Left hindlimb (tissue), 1 donor: Measurements from ENCODE around the gene RAB25.
"Not testable (repeated sequence)": the region's sequence is repeated elsewhere in the genome, so short reads cannot be mapped to it uniquely, and the experiment has no call there.

Experiments
- DNase-seq: peaks from one replicate; pipeline ENCODE4 v3.0.0-alpha.2; 2018

The RAB25 gene

DNA sequence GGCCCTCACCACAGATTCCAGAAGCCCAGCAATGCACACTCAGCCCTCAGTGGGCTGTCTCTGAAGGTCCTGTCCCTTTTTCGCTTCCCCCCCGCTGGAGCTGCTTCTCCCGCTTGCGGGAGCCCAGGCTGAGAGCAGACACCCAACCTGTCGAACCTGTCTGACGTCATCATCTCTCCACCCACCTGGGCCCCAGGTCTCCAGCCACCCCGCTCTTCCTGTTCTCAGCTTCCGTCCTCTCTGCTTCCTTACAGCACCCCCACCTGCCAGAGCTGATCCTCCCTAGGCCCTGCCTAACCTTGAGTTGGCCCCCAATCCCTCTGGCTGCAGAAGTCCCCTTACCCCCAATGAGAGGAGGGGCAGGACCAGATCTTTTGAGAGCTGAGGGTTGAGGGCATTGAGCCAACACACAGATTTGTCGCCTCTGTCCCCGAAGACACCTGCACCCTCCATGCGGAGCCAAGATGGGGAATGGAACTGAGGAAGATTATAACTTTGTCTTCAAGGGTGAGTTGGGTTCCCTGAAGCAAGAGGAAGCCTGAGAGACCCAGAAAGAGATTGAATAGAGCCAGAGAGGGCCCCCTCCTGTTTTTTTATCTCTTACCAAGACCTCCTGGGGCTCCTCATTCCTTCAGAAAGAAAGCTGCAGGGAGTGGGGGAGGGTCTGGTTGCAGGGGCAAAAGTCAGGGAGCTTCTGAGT, at the start of gene RAB25:
Gene RAB25, plus strand, starts transcription at position 224 of the 700 bp plus-strand sequence. Its CDS starts 241 bp downstream, at position 465.
- DNase-seq = peak; percentile 13

DNA sequence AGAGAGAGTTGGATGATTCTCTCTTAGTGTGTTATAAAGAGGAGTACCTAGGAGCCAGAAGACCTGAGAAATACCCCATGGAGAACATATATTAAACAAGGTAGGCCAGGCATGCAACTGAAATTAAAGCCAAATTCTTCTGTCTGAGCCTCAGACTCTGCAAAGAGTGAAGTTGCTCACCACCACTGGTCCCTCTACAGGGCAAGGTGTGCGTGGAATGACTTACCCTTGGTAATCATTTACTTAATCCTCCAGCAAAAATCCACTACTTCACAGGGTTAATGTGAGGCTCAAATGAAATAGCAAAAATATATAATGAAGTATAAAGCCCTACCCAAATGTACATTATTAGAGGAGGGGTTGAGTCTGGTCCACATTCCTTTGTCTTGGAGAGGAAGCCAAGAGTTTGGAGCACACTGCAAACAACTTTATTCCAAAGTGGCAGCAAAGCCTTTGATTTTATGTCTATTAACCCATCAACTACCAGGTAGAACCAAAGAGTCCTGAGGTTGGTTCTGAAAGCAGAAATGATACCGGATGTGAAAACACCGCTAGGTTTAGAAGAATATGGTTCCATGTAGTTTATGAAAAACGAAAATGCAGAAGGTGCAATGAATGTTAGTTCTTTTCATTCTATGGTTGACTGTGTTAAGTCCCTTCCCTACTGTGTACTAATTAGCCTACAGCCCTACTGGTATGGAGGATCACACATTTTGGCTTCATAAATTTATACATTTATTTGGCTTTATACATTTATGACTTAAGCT, 48.7 kb upstream of the RAB25 start:
- DNase-seq = no peak

DNA sequence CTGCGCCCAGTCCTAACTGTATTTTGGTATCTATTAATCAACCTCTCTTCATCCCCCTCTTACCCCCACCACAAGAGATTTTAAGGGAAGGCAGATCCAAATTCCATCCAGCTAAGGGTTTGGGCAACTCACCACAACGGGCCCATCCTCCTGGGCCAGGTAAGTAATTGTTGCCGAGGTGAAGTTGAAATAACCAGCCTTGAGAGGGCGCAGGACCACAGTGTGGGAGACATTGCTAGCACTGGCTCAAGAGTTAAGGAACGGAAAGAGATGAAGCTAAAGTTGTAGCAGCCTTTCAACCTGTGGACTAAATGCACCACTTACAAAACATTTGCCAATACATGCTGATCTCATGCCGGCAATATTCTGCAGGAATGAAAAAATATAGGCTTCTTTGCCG, 46.1 kb upstream of the RAB25 start:
- DNase-seq = no peak

DNA sequence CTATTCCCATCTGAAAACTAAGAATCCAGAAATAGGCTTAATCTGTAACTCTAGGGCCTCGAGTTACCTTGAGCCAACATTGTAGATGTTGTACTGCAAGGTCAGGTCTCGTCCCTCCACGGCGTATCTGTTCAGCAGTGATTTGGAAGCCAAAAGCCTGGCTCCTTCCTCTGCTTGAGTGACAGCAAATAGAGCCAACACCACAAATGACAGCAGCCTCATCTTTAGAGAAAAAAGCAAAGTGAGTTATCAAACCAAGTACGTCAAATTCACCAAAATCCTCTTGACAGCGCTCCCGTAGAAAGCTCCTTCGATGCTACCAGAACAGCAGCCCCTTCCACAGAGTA, 41.0 kb upstream of the RAB25 start:
- DNase-seq = no peak

DNA sequence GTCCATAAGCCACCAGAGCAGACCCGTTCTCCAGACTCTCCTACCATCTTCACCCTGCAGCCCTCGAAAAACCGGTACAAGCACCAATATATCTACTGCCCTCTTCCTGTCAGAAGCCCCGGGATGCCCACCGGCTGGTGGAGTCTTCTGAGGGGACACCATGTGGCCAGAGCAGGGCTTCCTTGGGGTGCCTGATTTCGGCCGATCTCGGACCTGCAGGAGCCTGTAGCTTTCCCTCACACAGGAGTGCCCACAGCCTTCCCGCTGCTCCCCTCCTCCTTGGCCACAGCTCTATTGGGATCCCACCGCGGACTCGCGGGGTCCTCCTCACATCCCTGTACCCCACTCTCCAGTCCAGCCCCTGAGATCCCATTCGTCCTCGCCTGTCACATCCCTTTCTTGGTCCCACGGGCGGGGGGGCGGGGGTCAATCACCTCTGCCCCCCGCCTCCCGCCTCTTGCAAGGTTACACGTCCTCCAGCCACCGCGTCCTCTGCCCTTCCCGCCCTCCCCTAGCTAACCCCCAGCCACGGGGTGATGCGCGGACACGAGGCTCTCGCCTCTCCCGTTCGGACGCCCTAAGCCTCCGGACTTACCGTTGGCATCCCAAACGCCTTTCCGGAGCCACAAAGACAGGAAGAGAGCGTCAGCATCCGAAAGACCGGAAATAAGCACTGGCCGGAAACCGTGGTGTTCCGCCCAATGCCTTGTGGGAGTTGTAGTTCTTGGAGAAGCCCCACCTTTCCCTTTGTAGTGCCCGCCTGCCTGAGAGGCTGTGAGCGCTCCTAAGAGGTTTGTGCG, 40.5 kb upstream of the RAB25 start, which contains the start of gene SSR2:
Gene SSR2, minus strand, starts transcription at position 659 of the 800 bp plus-strand sequence. CDS start 784 bp downstream, outside the sequence.
- DNase-seq = peak; percentile 92

DNA sequence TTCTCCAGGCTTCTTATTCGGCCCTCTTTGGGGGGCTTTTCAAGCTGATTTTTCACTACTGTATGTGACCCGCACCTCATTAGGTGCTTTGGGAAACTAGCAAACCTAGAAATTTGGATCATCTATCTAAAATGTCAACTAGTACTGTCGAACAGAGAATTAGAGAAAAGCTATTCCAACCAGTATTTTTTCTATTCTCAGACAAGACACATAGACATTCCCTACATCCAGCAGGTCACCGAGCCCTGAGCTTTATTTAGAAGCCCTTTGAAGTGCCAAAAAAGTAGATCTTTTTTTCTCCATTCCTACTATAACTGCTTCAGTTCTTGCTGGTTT, 39.9 kb upstream of the RAB25 start:
- DNase-seq = no peak

DNA sequence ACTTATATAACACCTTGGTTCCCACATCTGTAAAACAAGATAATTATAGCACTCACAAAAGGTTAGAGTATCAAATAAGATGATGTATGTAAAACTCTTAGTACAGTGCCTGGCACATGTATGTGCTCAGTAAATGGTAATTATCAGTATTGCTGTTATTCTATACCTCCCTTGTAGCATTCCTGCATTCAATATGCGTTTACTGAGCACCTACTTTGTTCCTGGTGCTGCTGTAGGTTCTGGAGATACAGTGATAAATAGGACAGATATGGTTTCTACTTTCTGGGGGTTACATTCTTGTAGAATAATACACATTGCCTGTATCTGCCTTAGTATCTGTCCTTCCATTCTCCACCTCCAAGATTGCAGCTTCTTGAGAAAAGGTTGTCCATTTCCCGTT, 39.0 kb upstream of the RAB25 start:
- DNase-seq = no peak

DNA sequence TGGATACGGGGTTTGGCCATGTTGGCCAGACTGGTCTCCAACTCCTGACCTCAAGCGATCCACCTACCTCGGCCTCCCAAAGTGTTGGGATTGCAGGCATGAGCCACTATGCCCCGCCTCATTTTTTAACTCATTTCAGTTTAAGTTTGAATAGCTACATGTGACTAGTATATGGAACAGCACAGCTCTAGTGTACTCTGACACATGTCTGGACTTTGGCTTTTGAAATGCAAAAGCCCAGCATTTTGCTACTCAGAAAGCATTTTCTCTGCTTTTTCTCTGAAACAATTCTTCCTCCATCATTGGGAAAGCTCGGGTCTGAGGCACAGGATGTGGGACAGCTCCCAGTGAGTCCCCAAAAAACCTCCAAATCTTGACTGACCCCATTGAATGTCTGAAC, 36.2 kb upstream of the RAB25 start:
- no peak for DNase-seq

DNA sequence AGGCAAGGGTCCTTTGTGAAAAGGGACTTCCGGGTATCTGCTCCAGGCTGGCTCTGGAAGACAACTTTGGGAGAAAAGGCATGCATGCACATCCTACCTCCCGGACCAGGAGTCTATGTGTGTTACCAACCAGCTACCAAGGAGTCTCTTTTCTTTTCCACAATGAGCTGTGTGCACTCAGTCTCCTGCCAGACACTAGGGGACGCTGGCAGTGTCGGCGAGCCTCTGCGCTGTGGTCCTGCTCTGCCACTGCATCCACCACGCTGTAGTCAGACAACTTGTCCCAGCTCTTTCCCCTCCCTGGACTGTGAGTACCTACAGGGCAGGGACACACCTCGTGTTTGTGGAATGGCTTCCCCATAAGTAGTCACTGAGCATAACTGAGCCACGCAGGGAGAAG, 35.1 kb upstream of the RAB25 start:
- no peak for DNase-seq

DNA sequence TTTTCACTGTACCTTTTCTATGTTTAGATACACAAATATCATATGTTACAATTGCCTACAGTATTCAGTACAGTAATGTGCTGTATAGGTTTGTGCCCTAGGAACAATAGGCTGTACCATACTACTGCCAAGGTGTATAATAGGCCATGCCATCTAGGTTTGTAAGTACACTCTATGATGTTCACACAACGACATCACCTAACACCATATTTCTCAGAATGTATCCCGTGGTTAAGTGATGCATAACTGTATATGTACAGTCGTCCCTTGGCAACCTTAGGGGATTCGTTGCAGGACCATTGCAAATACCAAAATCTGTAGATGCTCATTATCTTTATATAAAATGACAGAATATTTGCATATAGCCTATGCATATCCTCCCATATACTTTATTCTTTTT, 34.4 kb upstream of the RAB25 start:
- no peak for DNase-seq

DNA sequence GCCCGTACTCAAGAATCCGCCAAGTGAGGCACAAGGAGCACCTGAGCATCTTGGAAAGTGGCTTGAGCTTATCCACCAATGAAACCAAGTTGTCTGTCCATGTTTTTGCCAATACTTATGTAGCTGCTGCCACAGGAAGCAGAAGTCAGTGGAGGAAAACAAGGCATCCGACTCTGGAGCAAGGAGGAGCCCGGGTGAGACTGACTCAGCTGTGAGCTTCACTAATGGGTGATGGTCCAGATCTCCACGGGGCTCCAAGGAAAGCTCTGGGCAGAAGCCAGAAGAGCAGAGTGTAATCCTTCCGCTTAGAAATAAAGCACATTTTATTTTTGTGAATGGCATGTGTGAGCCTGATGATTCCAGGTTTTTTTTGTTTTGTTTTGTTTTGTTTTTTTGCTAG, 27.9 kb upstream of the RAB25 start:
- no peak for DNase-seq

DNA sequence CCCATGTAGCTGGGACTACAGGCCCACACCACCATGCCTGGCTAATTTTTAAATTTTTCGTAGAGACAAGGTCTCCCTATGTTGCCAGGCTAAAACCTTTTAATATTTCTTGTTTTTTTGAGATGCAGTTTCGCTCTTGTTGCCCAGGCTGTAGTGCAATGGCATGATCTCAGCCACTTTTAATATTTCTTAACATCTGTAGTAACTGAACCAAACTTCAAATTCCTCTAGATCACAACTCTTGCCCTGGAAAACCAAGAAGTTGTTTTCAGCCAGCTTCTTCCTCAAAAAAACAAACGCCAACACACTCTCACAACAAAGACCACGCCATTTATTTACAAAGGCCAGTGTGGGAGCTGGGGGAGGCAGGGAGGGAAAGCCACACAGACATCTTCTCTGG, 26.0 kb upstream of the RAB25 start:
- not testable (repeated sequence) for DNase-seq

DNA sequence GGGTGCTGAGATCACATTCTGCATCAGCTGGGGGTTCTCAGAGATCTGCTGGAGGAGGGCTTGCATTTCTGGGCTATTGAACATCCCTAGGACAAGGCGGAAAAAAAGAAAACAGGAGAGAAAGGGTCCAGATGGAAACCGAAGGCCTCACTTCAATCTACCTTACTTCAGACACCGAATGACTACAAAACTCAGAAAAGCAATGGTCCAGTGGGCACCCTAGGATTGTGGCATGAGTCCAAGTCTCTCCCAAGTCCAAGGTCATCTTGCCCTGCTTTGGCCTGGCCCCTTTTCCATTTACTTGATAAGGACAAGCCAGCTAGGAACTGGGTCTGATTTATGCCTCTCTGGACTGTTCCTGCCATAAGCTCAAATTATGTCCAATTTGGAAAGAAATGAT, 18.1 kb upstream of the RAB25 start:
- DNase-seq = no peak

DNA sequence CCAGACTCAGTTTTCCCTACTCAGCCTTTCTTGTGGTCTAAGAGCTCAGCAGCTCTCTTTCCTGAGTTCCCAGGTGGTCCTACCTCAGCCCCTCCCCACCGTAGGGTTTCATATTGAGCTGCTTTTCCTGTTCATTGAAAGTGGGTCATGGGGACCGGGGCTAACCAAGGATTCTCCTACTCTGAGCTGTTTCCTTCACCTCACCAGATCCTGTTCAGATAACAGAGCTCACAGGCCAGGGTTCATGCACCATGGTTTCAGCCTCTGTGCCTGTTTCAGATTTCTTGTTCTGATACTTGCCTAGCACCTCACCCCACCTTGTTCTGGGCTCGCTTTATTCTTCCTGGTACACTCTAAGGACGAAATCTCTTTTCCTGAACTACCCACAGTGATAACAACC, 15.9 kb upstream of the RAB25 start:
- DNase-seq = no peak

DNA sequence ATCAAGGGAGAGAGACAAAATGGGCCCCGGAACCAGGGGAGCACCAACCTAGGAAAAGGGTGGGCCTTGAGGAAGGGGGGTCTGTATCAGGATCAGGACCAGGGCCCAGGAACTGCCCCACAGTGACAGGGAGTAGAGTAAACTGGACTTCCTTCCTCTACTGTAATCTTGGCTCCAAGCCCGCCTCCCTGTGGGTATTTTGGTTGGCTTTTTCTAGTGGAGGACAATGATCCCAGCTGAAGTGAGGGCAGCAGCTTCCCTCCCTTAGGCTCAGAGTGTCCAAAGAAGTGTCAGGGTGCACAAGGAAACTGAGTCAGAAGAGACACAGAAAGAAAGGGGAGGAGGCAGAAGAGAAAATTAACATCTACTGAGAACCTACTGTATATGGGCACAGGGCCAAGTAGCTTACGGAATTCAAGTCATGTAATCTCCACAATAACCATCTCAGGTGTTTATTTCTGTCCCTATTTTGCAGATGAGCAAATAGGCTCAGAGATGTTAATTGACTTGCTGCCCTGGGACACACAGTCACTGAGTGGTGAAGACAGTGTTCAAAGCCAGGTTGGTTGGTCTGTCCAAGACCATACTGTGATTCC, 12.2 kb upstream of the RAB25 start:
- no peak for DNase-seq

DNA sequence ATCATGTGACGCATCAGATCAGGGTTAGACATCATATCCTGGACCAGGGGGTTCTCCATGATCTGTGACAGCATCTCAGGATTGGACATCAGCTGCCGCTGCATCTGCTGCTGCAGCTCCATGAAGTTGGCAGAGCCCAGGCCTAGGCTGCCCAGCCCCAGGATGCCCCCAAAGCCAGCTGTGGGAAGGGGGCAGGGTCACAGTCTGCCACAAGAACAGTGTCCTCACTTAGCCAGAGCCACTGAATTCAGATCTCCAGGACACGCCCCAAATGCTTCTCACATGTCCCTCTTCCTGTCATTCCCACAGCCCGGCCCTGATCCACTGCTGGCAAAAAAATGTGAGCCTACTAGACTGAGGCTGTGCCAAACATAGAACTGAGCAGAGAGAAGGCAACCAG, 10.6 kb upstream of the RAB25 start:
- DNase-seq = no peak

DNA sequence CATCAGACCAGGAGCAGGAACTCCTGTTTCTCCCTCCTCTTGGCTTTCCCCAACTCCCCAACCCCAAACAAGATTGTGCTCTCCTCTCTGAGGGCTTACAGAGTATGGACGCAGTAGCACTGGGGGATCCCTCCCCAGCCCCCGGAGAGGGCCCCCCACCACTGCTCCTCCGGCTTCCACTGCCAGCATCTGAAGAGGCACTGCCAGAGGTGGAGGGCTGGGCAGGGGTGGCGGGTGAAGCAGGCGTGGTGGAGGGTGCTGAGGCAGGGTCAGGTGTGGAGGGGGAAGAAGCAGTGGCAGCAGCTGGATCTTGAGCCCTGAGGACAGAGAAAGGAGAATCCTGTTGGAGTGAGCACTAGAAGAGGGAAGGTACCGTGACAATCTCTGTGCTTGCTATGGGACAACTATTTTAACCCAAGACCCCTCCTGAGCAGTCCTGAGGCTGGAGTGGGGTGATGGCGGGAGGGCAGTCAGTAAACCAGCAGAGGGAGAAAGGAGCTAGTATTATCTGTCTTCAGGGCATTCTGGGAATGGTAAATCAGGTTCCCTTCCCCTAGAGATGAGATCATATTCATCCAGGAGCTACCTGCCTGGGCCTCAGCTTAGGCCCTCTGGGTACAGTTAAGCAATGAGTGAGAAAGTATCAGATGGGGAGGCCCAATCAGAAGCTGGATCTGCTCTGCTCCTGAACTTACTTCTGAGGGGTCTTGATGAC, 9.8 kb upstream of the RAB25 start:
- DNase-seq = no peak

DNA sequence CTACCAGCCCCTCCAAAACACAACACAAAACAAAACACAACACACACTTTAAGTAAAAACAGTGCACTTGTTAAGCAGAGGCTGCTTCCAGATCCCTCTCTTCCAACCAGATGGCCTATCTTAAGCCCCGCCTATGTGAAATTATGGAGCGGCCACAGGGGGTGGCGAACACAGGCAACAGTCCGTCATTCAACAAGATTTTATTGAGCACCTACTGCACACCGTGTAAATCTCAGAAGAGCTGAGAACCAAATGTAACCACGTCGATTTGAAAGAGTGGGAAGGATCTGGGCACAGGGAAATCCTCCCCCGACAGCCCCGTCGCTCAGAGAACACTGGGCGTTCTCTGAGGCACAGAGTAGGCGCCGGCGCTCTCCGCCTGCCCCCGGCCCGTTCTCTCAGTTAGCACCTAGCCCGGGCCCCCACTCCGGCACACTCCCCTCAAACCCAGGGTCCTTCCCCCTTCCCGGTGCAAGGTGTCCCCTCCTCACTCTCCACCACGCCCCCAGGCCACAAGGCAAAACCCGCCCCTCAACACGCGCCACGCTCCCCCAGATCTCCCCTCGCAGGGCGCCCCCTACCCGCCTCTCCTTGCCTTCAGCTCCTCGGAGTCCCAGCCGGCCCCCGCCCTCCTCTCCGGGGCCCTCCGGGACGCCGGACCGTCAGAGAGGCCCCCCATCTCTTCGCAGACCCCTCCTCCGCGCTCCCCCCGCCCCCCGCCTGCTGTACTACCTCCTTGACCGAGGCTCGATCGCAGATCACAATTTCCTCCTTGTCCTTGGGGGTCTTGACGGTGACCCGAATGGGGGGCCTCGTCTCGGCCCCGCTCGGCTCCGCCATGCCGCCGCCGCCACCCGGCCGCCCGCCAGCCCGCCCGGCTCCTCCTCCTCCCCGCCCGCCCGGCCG, 7.8 kb upstream of the RAB25 start:
- DNase-seq = peak; percentile 86

DNA sequence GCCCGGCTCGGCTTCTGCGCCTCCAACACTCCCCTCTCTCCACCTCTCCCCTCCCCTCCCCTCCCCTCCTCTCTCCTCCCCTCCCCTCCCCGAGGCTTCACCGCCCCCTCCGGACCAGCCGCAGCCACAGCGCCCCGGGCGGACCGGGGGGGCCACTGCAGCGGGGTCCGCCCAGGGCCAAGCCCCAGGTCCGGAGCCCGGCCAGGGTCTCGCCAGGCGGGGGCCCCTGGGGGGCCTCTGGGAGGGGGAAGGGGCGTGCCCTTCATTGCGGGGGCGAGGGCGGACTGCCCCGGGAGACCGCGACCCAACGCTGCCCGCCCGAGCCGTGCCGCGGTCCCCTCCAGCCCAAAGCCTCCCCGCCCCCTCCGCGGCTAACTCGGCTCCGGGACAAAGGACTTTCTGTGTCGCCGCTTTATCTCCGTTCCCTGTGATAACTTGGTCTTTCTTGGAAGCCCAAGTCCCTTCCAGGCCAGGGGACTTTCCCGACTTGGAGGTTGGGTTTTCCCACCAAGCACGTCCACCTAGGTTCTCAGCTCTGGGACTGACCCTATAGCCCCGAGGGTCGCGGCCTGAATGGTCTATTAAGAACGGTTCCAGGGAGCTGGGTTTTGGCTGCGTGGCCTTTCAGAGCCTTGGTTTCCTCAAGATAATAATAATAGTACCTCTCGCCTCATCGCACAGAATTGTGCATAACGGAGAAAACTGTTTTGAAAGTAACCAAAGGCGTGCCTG, 7.0 kb upstream of the RAB25 start, which contains the start of gene UBQLN4:
Gene UBQLN4, minus strand, starts transcription at position 31 of the 732 bp plus-strand sequence. CDS start 97 bp downstream, outside the sequence.
- DNase-seq = peak; percentile 95

DNA sequence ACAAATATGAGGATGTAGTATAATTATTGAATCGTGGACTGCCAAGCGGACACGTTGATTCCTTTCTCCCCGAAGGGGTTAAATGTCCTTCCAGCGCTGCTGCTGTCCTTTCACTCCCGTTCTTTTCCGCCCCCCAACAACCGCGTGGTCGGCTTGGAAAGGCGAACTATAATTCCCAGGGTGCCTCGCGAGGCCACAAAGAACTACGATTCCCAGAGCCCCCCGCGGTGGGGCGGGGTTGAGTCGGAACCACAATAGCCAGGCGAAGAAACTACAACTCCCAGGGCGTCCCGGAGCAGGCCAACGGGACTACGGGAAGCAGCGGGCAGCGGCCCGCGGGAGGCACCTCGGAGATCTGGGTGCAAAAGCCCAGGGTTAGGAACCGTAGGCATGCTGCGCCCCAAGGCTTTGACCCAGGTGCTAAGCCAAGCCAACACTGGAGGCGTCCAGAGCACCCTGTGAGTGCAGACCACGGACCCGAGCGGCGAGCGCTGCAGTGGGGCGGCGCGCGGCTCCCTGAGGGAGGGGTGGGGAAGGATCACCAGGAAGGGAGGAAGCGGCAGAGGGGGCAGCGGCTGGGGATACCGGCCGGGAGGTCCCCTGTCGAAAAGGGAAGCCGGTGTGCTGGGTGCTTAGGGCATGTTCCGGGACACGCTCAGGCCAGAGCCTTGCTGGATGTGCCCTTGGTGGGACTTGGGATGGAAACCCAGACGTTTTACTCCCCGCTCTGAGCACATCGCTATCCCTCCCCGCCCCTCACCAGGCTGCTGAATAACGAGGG, 6.3 kb upstream of the RAB25 start, which contains the start of gene LAMTOR2:
Gene LAMTOR2, plus strand, starts transcription at position 283 of the 781 bp plus-strand sequence. Its CDS starts 108 bp downstream, at position 391.
- DNase-seq = peak; percentile 99
